Mesodermal cell (in vitro differentiated cells): ENCODE measurements around the gene ADGRG7.

Experiments used
- H3K27ac ChIP-seq: 2 replicates; pipeline ENCODE4 v1.7.0; 2013; ENCODE audit warnings: mild to moderate bottlenecking, low read depth, low read length, moderate library complexity; ENCODE audit not compliant: severe bottlenecking
- H3K36me3 ChIP-seq: 2 replicates; pipeline ENCODE4 v1.7.1; 2013; ENCODE audit warnings: mild to moderate bottlenecking, low read length, moderate library complexity; ENCODE audit not compliant: control insufficient read depth, insufficient read depth
- H3K4me1 ChIP-seq: one replicate; pipeline ENCODE4 v1.7.1; 2013; ENCODE audit warnings: mild to moderate bottlenecking, low read length; ENCODE audit not compliant: insufficient read depth, control insufficient read depth, poor library complexity, severe bottlenecking
- H3K4me3 ChIP-seq: 2 replicates; pipeline ENCODE4 v1.7.0; 2013; ENCODE audit warnings: low read length, control low read depth, mild to moderate bottlenecking; ENCODE audit not compliant: insufficient read depth, poor library complexity, severe bottlenecking; ENCODE audit errors: extremely low read depth
- H3K9me3 ChIP-seq: 2 replicates; pipeline ENCODE4 v1.7.1; 2013; ENCODE audit warnings: mild to moderate bottlenecking, low read length, moderate library complexity; ENCODE audit not compliant: control insufficient read depth
- WGBS, 2 experiments: methylation state at CpG; one replicate each; pipeline ENCODE4 v1.1.5; 2013; ENCODE audit warnings: missing lambda C conversion rate in 2 of 2; ENCODE audit not compliant: insufficient coverage in 2 of 2; 5-methylcytosine and 5-hydroxymethylcytosine counted together

ADGRG7 gene

DNA sequence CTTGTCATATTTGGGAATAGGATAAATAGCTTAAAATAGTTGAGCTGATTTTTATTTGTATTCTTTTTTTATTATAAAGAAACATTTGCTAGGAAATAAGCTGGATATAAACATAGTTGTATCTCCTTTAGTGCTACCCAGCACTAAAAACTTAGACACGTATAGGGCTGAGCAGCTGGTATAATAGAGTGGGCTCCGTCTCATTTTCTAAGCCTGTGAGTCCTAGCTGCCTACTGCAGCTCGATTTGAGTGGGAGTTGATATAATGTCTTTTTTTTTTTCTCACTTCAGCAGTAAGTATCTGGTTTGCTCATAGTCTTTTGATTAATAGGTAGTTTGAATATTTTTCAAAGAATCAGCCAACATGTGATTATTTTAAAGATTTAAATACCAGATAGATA lies 134.1 kb downstream of the ADGRG7 start:
- Histone ChIP-seq H3K27ac (no peak overlapping the region), H3K36me3 (peaks cover 70% of the 10 kb centered on the region), H3K4me1 (no peaks in the 10 kb centered on the region), H3K9me3 (no peaks in the 10 kb centered on the region), H3K4me3 (no peak overlapping the region)
- WGBS, 2 experiments = no CpG with 5 or more reads among the region's 3 CpGs

DNA sequence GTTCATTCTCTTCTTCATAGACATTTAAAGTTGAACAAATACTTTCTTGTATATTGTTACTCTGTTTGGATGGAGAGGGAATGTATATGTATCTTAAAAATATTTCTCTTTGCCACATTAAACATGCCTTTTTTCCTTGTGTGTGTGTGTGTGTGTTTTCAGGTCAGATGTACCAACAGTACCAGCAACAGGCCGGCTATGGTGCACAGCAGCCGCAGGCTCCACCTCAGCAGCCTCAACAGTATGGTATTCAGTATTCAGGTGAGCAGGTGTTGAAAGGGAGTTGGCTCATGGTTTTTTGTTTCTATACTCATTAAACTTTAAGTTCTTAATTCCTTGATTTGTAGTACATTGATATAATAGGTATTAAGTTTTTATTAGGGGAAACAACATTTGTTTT lies 135.3 kb downstream of the ADGRG7 start:
- H3K27ac ChIP-seq = no peak overlapping the region
- H3K36me3 ChIP-seq = peaks cover 69% of the 10 kb centered on the region
- no CpG with 5 or more reads among the region's 2 CpGs for WGBS, 2 experiments
- no peak overlapping the region for H3K4me3 ChIP-seq
- H3K9me3 ChIP-seq = no peaks in the 10 kb centered on the region
- H3K4me1 ChIP-seq = no peaks in the 10 kb centered on the region
